ENCODE data around the gene COX19.
"Not testable (repeated sequence)": the region's sequence is repeated elsewhere in the genome, so short reads cannot be mapped to it uniquely, and the experiment has no call there.

Gene COX19

GRCh38 chr7:932651-932975 lies 42.7 kb downstream of the COX19 start:
- Histone ChIP-seq H3K27me3 (ENCODE audit: control insufficient read depth in 1 of 2, insufficient read depth in 2 of 2, low read length in 2 of 2) (no peaks in the 10 kb centered on the region), H3K36me3 (ENCODE audit: control insufficient read depth in 1 of 2, insufficient read depth in 2 of 2, low read length in 2 of 2) (peaks cover 3 to 11% of the 10 kb centered on the region in 2 donors), H3K9me3 (ENCODE audit: control insufficient read depth in 1 of 2, low read length in 2 of 2) (no peaks in the 10 kb centered on the region)

GRCh38 chr7:931871-932650 lies 43.3 kb downstream of the COX19 start:
- no peak overlapping the region for H3K27ac ChIP-seq (ENCODE audit: low read depth, low read length)
- H3K9me3 ChIP-seq (ENCODE audit: control insufficient read depth in 1 of 2, low read length in 2 of 2) = no peaks in the 10 kb centered on the region
- no peak overlapping the region for H3K9ac ChIP-seq (ENCODE audit: low read depth in 1 of 2, low read length in 2 of 2)
- no peaks in the 10 kb centered on the region for H3K27me3 ChIP-seq (ENCODE audit: control insufficient read depth in 1 of 2, insufficient read depth in 2 of 2, low read length in 2 of 2)
- H3K4me3 ChIP-seq (ENCODE audit: low read depth in 1 of 2, low read length in 2 of 2) = no peak overlapping the region
- peaks cover 2 to 6% of the 10 kb centered on the region in 2 donors for H3K4me1 ChIP-seq (ENCODE audit: control insufficient read depth in 1 of 2, insufficient read depth in 2 of 2, low read length in 2 of 2)
- H3K36me3 ChIP-seq (ENCODE audit: control insufficient read depth in 1 of 2, insufficient read depth in 2 of 2, low read length in 2 of 2) = peaks cover 3 to 11% of the 10 kb centered on the region in 2 donors

More at GRCh38 chr7:932651-932975, 42.7 kb downstream of the COX19 start:
- H3K4me1 ChIP-seq (ENCODE audit: control insufficient read depth in 1 of 2, insufficient read depth in 2 of 2, low read length in 2 of 2) = peaks cover 0 to under 1% of the 10 kb centered on the region in 2 donors
- H3K4me3 ChIP-seq (ENCODE audit: low read depth in 1 of 2, low read length in 2 of 2) = no peak overlapping the region
- H3K9ac ChIP-seq (ENCODE audit: low read depth in 1 of 2, low read length in 2 of 2) = no peak overlapping the region
- no peak overlapping the region for H3K27ac ChIP-seq (ENCODE audit: low read depth, low read length)

DNA sequence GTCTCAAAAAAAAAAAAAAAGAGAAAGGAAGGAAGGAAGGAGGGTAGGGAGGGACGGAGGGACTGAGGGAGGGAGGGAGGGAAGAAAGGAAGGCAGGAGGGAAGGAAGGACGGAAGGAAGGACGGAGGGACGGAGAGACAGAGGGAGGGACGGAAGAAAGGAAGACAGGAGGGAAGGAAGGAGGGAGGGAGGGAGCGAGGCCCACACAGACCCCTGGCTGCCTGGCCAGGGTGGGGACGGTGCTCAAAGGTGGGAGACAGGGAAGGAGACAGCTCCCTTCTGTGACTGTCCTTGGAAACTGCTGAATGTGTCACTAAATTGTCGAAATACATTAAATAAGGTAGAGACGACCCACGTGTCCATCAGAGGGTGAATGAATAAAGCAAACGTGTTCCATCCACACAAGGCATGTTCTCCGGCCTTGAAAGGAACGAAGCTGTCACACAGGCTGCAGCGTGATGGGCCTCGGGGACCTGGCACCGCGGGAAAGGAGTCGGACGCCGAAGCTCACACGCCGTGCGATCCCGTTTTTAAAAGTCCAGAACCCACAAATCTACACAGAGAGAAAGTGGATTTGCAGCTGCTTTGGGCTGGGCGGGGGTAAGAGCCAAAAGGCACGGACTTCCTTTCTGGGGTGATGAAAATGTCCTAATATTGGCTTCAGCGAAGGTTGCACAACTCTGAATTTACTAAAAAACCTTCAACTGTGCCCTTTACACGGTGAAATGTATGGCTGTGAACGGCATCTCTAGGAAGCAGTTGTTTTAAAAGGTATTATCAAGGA lies 44.2 kb downstream of the COX19 start:
- no peak overlapping the region for H3K4me3 ChIP-seq (ENCODE audit: low read depth in 1 of 2, low read length in 2 of 2)
- H3K4me1 ChIP-seq (ENCODE audit: control insufficient read depth in 1 of 2, insufficient read depth in 2 of 2, low read length in 2 of 2) = peaks cover 8 to 12% of the 10 kb centered on the region in 2 donors
- no peaks in the 10 kb centered on the region for H3K9me3 ChIP-seq (ENCODE audit: control insufficient read depth in 1 of 2, low read length in 2 of 2)
- no peak overlapping the region for H3K27ac ChIP-seq (ENCODE audit: low read depth, low read length)
- no peaks in the 10 kb centered on the region for H3K27me3 ChIP-seq (ENCODE audit: control insufficient read depth in 1 of 2, insufficient read depth in 2 of 2, low read length in 2 of 2)
- H3K9ac ChIP-seq (ENCODE audit: low read depth in 1 of 2, low read length in 2 of 2) = no peak overlapping the region
- peaks cover 3 to 11% of the 10 kb centered on the region in 2 donors for H3K36me3 ChIP-seq (ENCODE audit: control insufficient read depth in 1 of 2, insufficient read depth in 2 of 2, low read length in 2 of 2)

GRCh38 chr7:929311-929711 lies 46.0 kb downstream of the COX19 start:
- H3K4me3 ChIP-seq (ENCODE audit: low read depth in 1 of 2, low read length in 2 of 2) = no peak overlapping the region
- H3K27ac ChIP-seq (ENCODE audit: low read depth, low read length) = no peak overlapping the region
- H3K9ac ChIP-seq (ENCODE audit: low read depth in 1 of 2, low read length in 2 of 2) = no peak overlapping the region
- peaks cover 24 to 27% of the 10 kb centered on the region in 2 donors for H3K4me1 ChIP-seq (ENCODE audit: control insufficient read depth in 1 of 2, insufficient read depth in 2 of 2, low read length in 2 of 2)
- H3K27me3 ChIP-seq (ENCODE audit: control insufficient read depth in 1 of 2, insufficient read depth in 2 of 2, low read length in 2 of 2) = no peaks in the 10 kb centered on the region
- no peaks in the 10 kb centered on the region for H3K9me3 ChIP-seq (ENCODE audit: control insufficient read depth in 1 of 2, low read length in 2 of 2)
- peaks cover 3 to 7% of the 10 kb centered on the region in 2 donors for H3K36me3 ChIP-seq (ENCODE audit: control insufficient read depth in 1 of 2, insufficient read depth in 2 of 2, low read length in 2 of 2)

- H3K27ac ChIP-seq (ENCODE audit: low read depth, low read length) = peak overlapping the region; percentile 78
- peaks cover 41 to 45% of the 10 kb centered on the region in 2 donors for H3K4me1 ChIP-seq (ENCODE audit: control insufficient read depth in 1 of 2, insufficient read depth in 2 of 2, low read length in 2 of 2)
- H3K9ac ChIP-seq (ENCODE audit: low read depth in 1 of 2, low read length in 2 of 2) = peak overlapping the region; percentile 65 to 74
Measured at GRCh38 chr7:927031-927671, 48.2 kb downstream of the COX19 start.

DNA sequence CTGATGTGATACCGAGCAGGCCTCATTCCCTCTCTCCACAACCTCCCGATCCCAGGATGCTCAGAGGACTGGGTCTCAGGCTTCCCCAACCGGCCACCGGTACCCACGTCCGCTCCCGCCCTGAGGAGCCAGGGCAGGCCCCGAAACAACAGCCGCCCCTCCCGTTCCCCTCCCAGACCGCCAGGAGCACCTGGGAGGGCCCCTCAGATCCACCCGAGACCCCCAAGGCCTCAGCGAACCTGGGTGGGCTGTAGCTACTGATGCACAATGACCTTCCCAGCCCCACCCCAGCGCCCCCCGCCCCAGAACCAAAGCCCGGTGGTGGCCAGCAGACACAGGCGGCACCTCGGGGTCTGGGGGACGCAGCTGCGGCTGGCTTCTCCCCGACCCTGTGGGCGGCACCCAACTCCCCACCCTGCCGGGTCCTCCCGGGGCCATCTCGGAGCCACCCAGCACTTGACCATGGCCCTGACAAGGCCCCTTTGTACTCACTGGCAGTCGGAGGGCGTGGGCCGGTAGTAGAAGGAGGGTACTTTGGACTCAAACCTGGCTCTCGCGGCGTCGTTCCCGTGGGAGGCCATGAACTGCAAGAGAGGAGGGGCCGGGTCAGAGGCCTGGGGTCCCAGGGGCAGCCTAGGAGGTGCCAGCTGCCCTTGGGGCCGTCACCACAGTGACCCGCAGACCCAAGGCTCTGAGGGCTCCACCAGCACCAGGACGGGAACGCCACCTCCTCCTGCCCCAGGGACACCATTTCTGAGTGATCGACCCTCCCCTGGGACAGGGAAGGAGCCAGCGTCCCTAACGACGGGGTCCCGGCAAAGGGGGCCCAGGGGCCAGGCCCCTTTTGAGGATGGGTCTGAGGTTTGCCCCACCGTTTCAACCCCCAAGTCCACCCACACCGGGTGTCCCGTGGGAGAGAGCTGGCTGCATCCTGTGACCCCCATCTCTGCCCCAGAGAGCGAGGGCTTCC lies 49.0 kb downstream of the COX19 start:
- Histone ChIP-seq H3K27me3 (ENCODE audit: control insufficient read depth in 1 of 2, insufficient read depth in 2 of 2, low read length in 2 of 2) (no peaks in the 10 kb centered on the region), H3K9me3 (ENCODE audit: control insufficient read depth in 1 of 2, low read length in 2 of 2) (no peaks in the 10 kb centered on the region), H3K36me3 (ENCODE audit: control insufficient read depth in 1 of 2, insufficient read depth in 2 of 2, low read length in 2 of 2) (peaks cover 2 to 3% of the 10 kb centered on the region in 2 donors), H3K4me1 (ENCODE audit: control insufficient read depth in 1 of 2, insufficient read depth in 2 of 2, low read length in 2 of 2) (peaks cover 49 to 53% of the 10 kb centered on the region in 2 donors), H3K27ac (ENCODE audit: low read depth, low read length) (peak overlapping the region; percentile 81), H3K9ac (ENCODE audit: low read depth in 1 of 2, low read length in 2 of 2) (peak overlapping the region; percentile 65 to 74), H3K4me3 (ENCODE audit: low read depth in 1 of 2, low read length in 2 of 2) (peak overlapping the region in 1 of 2 donors; percentile 32)

More at GRCh38 chr7:927031-927671, 48.2 kb downstream of the COX19 start:
- Histone ChIP-seq H3K4me3 (ENCODE audit: low read depth in 1 of 2, low read length in 2 of 2) (no peak overlapping the region), H3K27me3 (ENCODE audit: control insufficient read depth in 1 of 2, insufficient read depth in 2 of 2, low read length in 2 of 2) (no peaks in the 10 kb centered on the region), H3K9me3 (ENCODE audit: control insufficient read depth in 1 of 2, low read length in 2 of 2) (no peaks in the 10 kb centered on the region), H3K36me3 (ENCODE audit: control insufficient read depth in 1 of 2, insufficient read depth in 2 of 2, low read length in 2 of 2) (peaks cover 2 to 3% of the 10 kb centered on the region in 2 donors)

DNA sequence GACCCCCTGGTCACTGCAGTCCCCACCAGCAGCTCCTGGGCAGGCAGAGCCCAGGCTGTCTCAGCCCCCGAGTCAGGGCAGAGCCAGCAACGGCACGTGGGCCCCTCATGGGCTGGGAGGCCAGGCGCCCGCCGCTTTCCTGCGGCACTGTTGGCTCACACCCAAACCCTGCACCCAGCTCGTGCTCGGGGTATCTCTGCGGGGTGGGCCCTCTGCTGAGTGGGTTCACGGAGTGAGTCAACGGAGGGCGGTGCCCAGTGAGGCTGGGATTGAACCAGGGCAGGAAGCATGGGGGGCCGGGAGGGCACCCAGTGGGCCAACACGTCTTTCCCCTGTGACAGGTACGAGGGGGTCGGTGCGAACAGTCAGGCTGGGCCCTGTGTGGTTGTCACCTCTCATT lies 49.7 kb downstream of the COX19 start:
- Histone ChIP-seq H3K9ac (ENCODE audit: low read depth in 1 of 2, low read length in 2 of 2) (peak overlapping the region; percentile 47 to 65), H3K4me3 (ENCODE audit: low read depth in 1 of 2, low read length in 2 of 2) (peak overlapping the region; percentile 14 to 32), H3K27ac (ENCODE audit: low read depth, low read length) (peak overlapping the region; percentile 81), H3K9me3 (ENCODE audit: control insufficient read depth in 1 of 2, low read length in 2 of 2) (no peaks in the 10 kb centered on the region), H3K36me3 (ENCODE audit: control insufficient read depth in 1 of 2, insufficient read depth in 2 of 2, low read length in 2 of 2) (peaks cover 2 to 3% of the 10 kb centered on the region in 2 donors), H3K27me3 (ENCODE audit: control insufficient read depth in 1 of 2, insufficient read depth in 2 of 2, low read length in 2 of 2) (no peaks in the 10 kb centered on the region), H3K4me1 (ENCODE audit: control insufficient read depth in 1 of 2, insufficient read depth in 2 of 2, low read length in 2 of 2) (peaks cover 56 to 61% of the 10 kb centered on the region in 2 donors)

DNA sequence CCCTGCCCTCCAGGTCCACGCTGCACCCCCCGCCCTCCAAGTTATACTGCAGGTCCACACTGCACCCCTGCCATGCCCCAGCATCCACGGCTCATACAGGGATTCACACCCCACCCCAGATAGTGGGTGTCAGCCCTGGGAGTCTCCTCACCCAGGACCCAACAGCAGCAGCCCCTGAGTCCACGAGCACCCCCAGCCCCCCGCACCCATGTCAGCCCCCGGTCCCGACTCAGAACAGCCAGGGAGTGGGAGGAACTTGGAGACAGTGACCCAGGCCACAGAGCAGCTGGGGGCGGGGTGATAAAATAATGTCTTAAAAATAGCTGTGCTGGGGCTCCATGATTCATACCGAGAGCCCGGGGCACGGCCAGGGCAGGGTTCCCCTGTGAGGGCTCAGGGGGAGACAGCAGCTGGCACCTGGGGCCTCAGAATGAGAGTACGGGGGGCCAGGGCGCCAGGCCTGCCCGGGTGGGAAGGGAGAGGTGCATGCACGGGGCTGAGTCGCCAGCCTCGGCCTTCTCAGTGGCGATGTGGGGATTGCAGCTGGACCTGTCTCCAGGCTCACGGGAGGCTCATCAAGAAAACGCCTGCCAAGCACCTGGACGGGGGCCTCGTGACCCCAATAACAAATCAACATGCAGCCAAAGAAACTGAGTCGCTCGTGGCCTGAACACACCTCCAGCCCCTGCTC lies 50.7 kb downstream of the COX19 start:
- Histone ChIP-seq H3K27ac (ENCODE audit: low read depth, low read length) (no peak overlapping the region), H3K27me3 (ENCODE audit: control insufficient read depth in 1 of 2, insufficient read depth in 2 of 2, low read length in 2 of 2) (no peaks in the 10 kb centered on the region), H3K4me3 (ENCODE audit: low read depth in 1 of 2, low read length in 2 of 2) (peak overlapping the region in 1 of 2 donors; percentile 22), H3K4me1 (ENCODE audit: control insufficient read depth in 1 of 2, insufficient read depth in 2 of 2, low read length in 2 of 2) (peaks cover 63 to 65% of the 10 kb centered on the region in 2 donors), H3K36me3 (ENCODE audit: control insufficient read depth in 1 of 2, insufficient read depth in 2 of 2, low read length in 2 of 2) (peaks cover 2 to 3% of the 10 kb centered on the region in 2 donors), H3K9me3 (ENCODE audit: control insufficient read depth in 1 of 2, low read length in 2 of 2) (no peaks in the 10 kb centered on the region), H3K9ac (ENCODE audit: low read depth in 1 of 2, low read length in 2 of 2) (peak overlapping the region; percentile 43)

- H3K4me1 ChIP-seq (ENCODE audit: control insufficient read depth in 1 of 2, insufficient read depth in 2 of 2, low read length in 2 of 2) = peaks cover 63 to 65% of the 10 kb centered on the region in 2 donors
- H3K27ac ChIP-seq (ENCODE audit: low read depth, low read length); H3K36me3 ChIP-seq (ENCODE audit: control insufficient read depth in 1 of 2, insufficient read depth in 2 of 2, low read length in 2 of 2); H3K4me3 ChIP-seq (ENCODE audit: low read depth in 1 of 2, low read length in 2 of 2); H3K9me3 ChIP-seq (ENCODE audit: control insufficient read depth in 1 of 2, low read length in 2 of 2); H3K9ac ChIP-seq (ENCODE audit: low read depth in 1 of 2, low read length in 2 of 2); H3K27me3 ChIP-seq (ENCODE audit: control insufficient read depth in 1 of 2, insufficient read depth in 2 of 2, low read length in 2 of 2): not testable (repeated sequence)
Measured at GRCh38 chr7:924042-924441, 51.3 kb downstream of the COX19 start.

Data from duodenal mucosa (tissue), 2 donors.